RWPE1 (cell line): ENCODE results near the gene PRDM10.
A peak's percentile ranks its signal among the peaks of the same experiment; 100 is the strongest.

Source experiments
- CTCF ChIA-PET: fragments of 350-600 bp; sonication (Branson Sonifier 250); formaldehyde crosslinking; extraction: SDS; loops from one replicate; lab custom pipeline; 2021; lab: Yijun Ruan, JAX
- POLR2A ChIA-PET: fragments of 400-600 bp; formaldehyde crosslinking; extraction: SDS; loops from one replicate; lab custom pipeline; 2020; ENCODE audit warnings: antibody characterized with exemption; ENCODE audit not compliant: low non-redundant PET; lab: Yijun Ruan, JAX
- DNase-seq: peaks from one replicate; pipeline ENCODE4 v3.0.0; 2012; ENCODE audit warnings: low spot score
- H3K27ac ChIP-seq: fragments of 450-650 bp; 2 replicates; pipeline ENCODE4 v1.5.1; 2017
- CTCF ChIP-seq: fragments of 450-650 bp; conservative IDR thresholded peaks from 2 replicates; pipeline ENCODE4 v1.5.1; 2017; ENCODE audit warnings: low read depth, mild to moderate bottlenecking

PRDM10 gene

DNA sequence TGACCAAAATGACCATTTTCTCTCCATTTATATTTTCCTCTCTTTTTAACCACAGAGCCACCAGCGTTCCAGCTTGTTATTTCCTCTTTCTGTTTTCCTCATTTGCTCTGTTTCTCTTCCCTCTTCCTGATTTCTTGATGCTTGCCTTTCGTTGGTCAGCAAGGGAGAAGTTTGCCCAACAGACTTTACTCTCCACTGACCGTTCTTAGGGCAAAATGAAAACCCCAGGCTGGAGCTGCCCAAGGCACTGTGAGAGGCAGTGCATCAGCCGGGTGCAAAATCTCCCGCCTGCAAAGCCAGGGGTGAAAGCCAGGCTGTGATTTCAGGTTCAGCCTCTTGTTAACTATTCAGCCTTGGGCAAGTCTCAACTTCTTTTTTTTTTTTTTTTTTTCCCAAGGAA is 40.9 kb upstream of the PRDM10 start:
- ChIA-PET CTCF (no interaction called here), POLR2A (no interaction called here)
- DNase-seq, result no peak
- no peak overlapping the region for H3K27ac ChIP-seq
- no peak for TF ChIP-seq CTCF

DNA sequence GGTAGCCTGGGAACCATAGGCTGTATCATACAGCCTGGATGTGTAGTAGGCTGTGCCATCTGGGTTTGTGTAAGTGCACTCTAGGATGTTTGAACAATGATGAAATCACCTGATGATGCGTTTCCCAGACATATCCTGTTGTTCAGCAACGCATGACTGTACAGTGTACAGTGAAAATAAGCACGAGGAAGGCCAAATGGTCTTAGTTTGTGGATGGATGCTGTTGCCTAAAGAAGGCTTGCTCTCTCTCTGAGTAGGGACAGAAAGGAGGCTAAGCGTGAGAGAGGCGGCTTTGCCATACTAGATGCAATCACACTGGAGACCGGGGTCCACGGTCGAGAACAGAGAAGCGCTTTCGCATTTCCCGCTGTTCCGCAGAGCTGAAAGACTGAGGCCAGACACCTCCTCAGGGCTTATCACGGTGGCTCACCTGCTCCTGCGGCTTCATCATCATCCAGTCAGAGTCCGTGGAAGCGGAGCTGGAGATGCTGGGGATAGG is 39.5 kb upstream of the PRDM10 start:
- DNase-seq, result peak; percentile 74
- POLR2A ChIA-PET, result no interaction called here
- CTCF ChIA-PET, result no interaction called here
- H3K27ac ChIP-seq, result peak overlapping the region; percentile 49
- no peak for TF ChIP-seq CTCF

DNA sequence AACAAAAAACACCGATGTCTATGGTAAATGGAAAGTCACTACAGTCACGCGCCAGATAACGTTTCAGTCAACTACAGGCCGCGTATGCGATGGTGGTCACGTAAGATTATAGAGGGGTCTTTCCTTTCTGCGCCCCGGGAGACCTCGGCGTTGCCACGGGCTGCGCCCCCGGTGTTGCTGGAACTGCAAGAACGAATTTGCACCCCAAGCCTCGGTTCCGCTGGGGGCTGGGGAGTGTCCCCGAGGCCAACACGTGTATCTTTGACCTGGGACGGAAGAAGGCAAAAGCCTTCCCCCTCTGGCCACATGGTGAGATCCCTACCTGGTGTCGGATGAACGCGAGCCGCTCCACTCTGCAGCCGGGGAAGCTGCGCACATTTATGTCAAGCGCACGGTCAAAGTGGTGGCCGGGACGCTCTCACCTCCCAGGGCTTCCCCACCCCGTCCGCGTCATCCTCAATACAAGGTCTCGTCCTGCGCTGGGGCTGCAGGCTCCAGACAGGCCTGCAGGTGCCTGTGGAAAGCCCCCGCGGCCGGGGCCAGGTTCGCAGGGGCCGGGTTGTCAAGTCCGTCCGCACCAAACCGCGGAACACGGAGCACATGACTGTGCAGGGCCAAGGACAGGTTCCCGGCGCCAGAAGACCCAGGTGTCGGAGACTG is 37.8 kb upstream of the PRDM10 start:
- DNase-seq, result no peak
- H3K27ac ChIP-seq, result no peak overlapping the region; the same call in 1 of the 2 replicates
- ChIA-PET CTCF (interaction anchor here (0.6 kb wide), 1 partner anchor 104 kb away, joined by 3 read pairs; no protein-coding TSS in a partner anchor), POLR2A (no interaction called here)
- no peak for TF ChIP-seq CTCF

GRCh38 chr11:130037881-130038585 is 35.4 kb upstream of the PRDM10 start:
- DNase-seq, result peak; percentile 45
- H3K27ac ChIP-seq, result peak overlapping the region; percentile 87
- ChIA-PET CTCF (interaction anchor here (0.6 kb wide), 1 partner anchor 26 kb away, joined by 3 read pairs; no protein-coding TSS in a partner anchor), POLR2A (no interaction called here)
- no peak for TF ChIP-seq CTCF

GRCh38 chr11:130037058-130037457 is 34.4 kb upstream of the PRDM10 start:
- H3K27ac ChIP-seq, result peak overlapping the region; percentile 87
- no peak for TF ChIP-seq CTCF
- DNase-seq, result peak; percentile 85
- CTCF ChIA-PET, result no interaction called here
- POLR2A ChIA-PET, result interaction anchor here (0.5 kb wide), 1 partner anchor 95 kb away, joined by 4 read pairs; no protein-coding TSS in a partner anchor

DNA sequence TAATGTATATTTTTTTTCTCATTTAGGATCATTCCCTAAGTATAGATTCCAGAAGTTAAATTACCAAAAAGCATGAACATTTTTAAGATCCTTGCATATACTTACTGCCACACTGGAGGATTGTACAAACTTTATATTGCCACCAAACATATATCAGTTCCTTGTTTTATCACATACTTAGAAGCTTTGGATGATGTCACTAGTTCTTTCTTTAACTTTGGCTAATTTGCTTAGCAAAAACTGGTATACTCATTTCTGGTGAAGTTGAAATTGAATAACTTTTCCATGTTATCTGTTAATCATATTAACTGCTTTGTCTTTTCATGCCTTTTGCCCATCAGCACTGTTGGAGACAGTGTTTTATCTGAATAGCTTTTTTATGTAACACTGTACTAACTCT is 31.6 kb upstream of the PRDM10 start:
- no peak for DNase-seq
- ChIA-PET POLR2A (interaction anchor here (0.6 kb wide), 1 partner anchor 88 kb away, joined by 3 read pairs; no protein-coding TSS in a partner anchor), CTCF (interaction anchor here (0.6 kb wide), 1 partner anchor 37 kb away, joined by 3 read pairs; no protein-coding TSS in a partner anchor)
- no peak overlapping the region for H3K27ac ChIP-seq
- TF ChIP-seq CTCF, result no peak
